HepG2 (cell line): Measurements from ENCODE around the gene SCYL1. TPM values are rescaled to one million over a fixed set of nuclear protein-coding genes. Genes with fewer than 3 reads are reported as not detected.

Source experiments
- CSRNP1 ChIP-seq: sonication (generic); formaldehyde crosslinking; IDR thresholded peaks from 2 replicates; pipeline ENCODE4 v1.8.1; 2023; ENCODE audit warnings: mild to moderate bottlenecking, missing genetic modification reagents
- CTCF ChIP-seq: sonication (generic); formaldehyde crosslinking; IDR thresholded peaks from 2 replicates; pipeline ENCODE4 v1.5.0; 2020; ENCODE audit warnings: mild to moderate bottlenecking, missing genetic modification reagents, moderate library complexity
- FUBP1 ChIP-seq: sonication (generic); formaldehyde crosslinking; IDR thresholded peaks from 2 replicates; pipeline ENCODE4 v1.5.1; 2020; ENCODE audit warnings: missing genetic modification reagents, mild to moderate bottlenecking, borderline replicate concordance
- GPBP1L1 ChIP-seq: sonication (generic); formaldehyde crosslinking; IDR thresholded peaks from 2 replicates; pipeline ENCODE4 v1.5.0; 2020; ENCODE audit warnings: mild to moderate bottlenecking, missing genetic modification reagents
- JUN ChIP-seq: sonication (generic); formaldehyde crosslinking; IDR thresholded peaks from 2 replicates; pipeline ENCODE4 v1.4.0; 2020; ENCODE audit warnings: mild to moderate bottlenecking, missing genetic modification reagents
- JUNB ChIP-seq: sonication (generic); formaldehyde crosslinking; IDR thresholded peaks from 2 replicates; pipeline ENCODE4 v1.8.0; 2022; ENCODE audit warnings: missing genetic modification reagents, mild to moderate bottlenecking, borderline replicate concordance
- KDM5B ChIP-seq: sonication (generic); formaldehyde crosslinking; IDR thresholded peaks from 2 replicates; pipeline ENCODE4 v1.4.0; 2020; ENCODE audit warnings: missing genetic modification reagents, mild to moderate bottlenecking, borderline replicate concordance
- MAX ChIP-seq: IDR thresholded peaks from 2 replicates; pipeline ENCODE4 v1.6.1; 2012; ENCODE audit warnings: inconsistent platforms
- SP2 ChIP-seq: sonication (generic); formaldehyde crosslinking; IDR thresholded peaks from 2 replicates; pipeline ENCODE4 v1.5.1; 2020; ENCODE audit warnings: mild to moderate bottlenecking, missing genetic modification reagents
- SPEN ChIP-seq: sonication (generic); formaldehyde crosslinking; IDR thresholded peaks from 2 replicates; pipeline ENCODE4 v1.5.1; 2020; ENCODE audit warnings: low read depth, mild to moderate bottlenecking, missing genetic modification reagents
- SRSF1 ChIP-seq: fragments of 200-400 bp; formaldehyde crosslinking; optimal IDR thresholded peaks from 2 replicates; pipeline ENCODE3; 2017; ENCODE audit warnings: mild to moderate bottlenecking, low read depth, low read length, moderate library complexity
- ZBTB7A ChIP-seq: sonication (generic); formaldehyde crosslinking; IDR thresholded peaks from 2 replicates; pipeline ENCODE4 v1.8.0; 2022; ENCODE audit warnings: mild to moderate bottlenecking, missing genetic modification reagents
- ZFP90 ChIP-seq: sonication (generic); formaldehyde crosslinking; IDR thresholded peaks from 2 replicates; pipeline ENCODE4 v1.8.0; 2022; ENCODE audit warnings: missing genetic modification reagents, mild to moderate bottlenecking, inconsistent platforms, borderline replicate concordance
- ZNF101 ChIP-seq: sonication (generic); formaldehyde crosslinking; IDR thresholded peaks from 2 replicates; pipeline ENCODE4 v1.4.0; 2020; ENCODE audit warnings: mild to moderate bottlenecking, low read depth, missing genetic modification reagents, borderline replicate concordance
- ZNF138 ChIP-seq: sonication (generic); formaldehyde crosslinking; IDR thresholded peaks from 2 replicates; pipeline ENCODE4 v1.5.0; 2020; ENCODE audit warnings: mild to moderate bottlenecking, low read depth, missing genetic modification reagents
- ZNF205 ChIP-seq: IDR thresholded peaks from 2 replicates; pipeline ENCODE4 v1.6.1; 2018; ENCODE audit warnings: missing biosample characterization, missing genetic modification reagents
- ZNF235 ChIP-seq: sonication (generic); formaldehyde crosslinking; IDR thresholded peaks from 2 replicates; pipeline ENCODE4 v1.8.1; 2023; ENCODE audit warnings: mild to moderate bottlenecking, missing genetic modification reagents, borderline replicate concordance
- ZNF556 ChIP-seq: sonication (generic); formaldehyde crosslinking; IDR thresholded peaks from 2 replicates; pipeline ENCODE4 v1.4.0; 2020; ENCODE audit warnings: mild to moderate bottlenecking, missing genetic modification reagents, borderline replicate concordance
- ZNF678 ChIP-seq: sonication (generic); formaldehyde crosslinking; IDR thresholded peaks from 2 replicates; pipeline ENCODE4 v1.4.0; 2020; ENCODE audit warnings: mild to moderate bottlenecking, missing genetic modification reagents
- ZNF784 ChIP-seq: sonication (generic); formaldehyde crosslinking; IDR thresholded peaks from 2 replicates; pipeline ENCODE4 v1.5.1; 2020; ENCODE audit warnings: missing genetic modification reagents, mild to moderate bottlenecking, borderline replicate concordance
- ZSCAN22 ChIP-seq: sonication (generic); formaldehyde crosslinking; IDR thresholded peaks from 2 replicates; pipeline ENCODE4 v1.4.0; 2020; ENCODE audit warnings: mild to moderate bottlenecking, missing genetic modification reagents
- polyA plus RNA-seq, 8 experiments: library from polyadenylated mRNA; depleted of rRNA in 3 of 8; stranded (reverse) in 7 of 8; unstranded in 1 of 8; fragments of >200 nt; fragmentation: Illumina TruSeq in 4 of 8; extraction: Trizol in 4 of 8; gene quantifications; 2 replicates each; pipeline versions ENCODE4 v1.2.1 to v1.2.3, GENCODE V29; 2011 to 2016; ENCODE audit warnings: low read depth in 4 of 8, missing spikeins in 1 of 8, mixed read lengths in 1 of 8; ENCODE audit not compliant: insufficient read depth in 1 of 8
- total RNA-seq, 5 experiments: library from RNA; depleted of rRNA; stranded (reverse); fragments of >200 nt; fragmentation: Illumina TruSeq; extraction: Trizol; gene quantifications; 2 replicates each; pipeline ENCODE4 v1.2.3, GENCODE V29; 2016; ENCODE audit warnings: low read depth in 1 of 5

SCYL1 gene
- total and polyA plus RNA-seq, 2 of the 13 experiments (the other 11 are each of a cell fraction or from before 2014, with no cell fraction given), result 65.9 to 103 TPM

GRCh38 chr11:65558930-65559509 lies 34.1 kb downstream of the SCYL1 start (continued):
- TF ChIP-seq CTCF (CRISPR knock-in tag) (peak; percentile 53), JUN (CRISPR knock-in tag) (0 out of 2 replicates have a peak, but pooled peaks have one; percentile 10), ZNF138 (no peak), ZBTB7A (CRISPR knock-in tag) (0 out of 2 replicates have a peak, but pooled peaks have one; percentile 33), MAX (no peak), ZNF678 (CRISPR knock-in tag) (0 out of 2 replicates have a peak, but pooled peaks have one; percentile 45), FUBP1 (CRISPR knock-in tag) (no peak), SPEN (CRISPR knock-in tag) (0 out of 2 replicates have a peak, but pooled peaks have one; percentile 38), ZNF784 (no peak), ZNF101 (no peak), SRSF1 (no peak), CSRNP1 (CRISPR knock-in tag) (0 out of 2 replicates have a peak, but pooled peaks have one; percentile 5), ZFP90 (CRISPR knock-in tag) (0 out of 2 replicates have a peak, but pooled peaks have one; percentile 13), JUNB (CRISPR knock-in tag) (no peak), ZNF556 (CRISPR knock-in tag) (peak; percentile 43; the same call in 1 of the 2 replicates), KDM5B (peak; percentile 72; the same call in 1 of the 2 replicates), GPBP1L1 (no peak), ZSCAN22 (CRISPR knock-in tag) (no peak), ZNF205 (CRISPR knock-in tag) (no peak), SP2 (CRISPR knock-in tag) (0 out of 2 replicates have a peak, but pooled peaks have one; percentile 26), ZNF235 (CRISPR knock-in tag) (0 out of 2 replicates have a peak, but pooled peaks have one; percentile 44)
